Medulla oblongata (tissue), 1 donor: ENCODE measurements around the gene SLC26A2.

ENCODE experiments used
- DNase-seq: peaks from one replicate; pipeline ENCODE4 v3.0.0-alpha.2; 2015; ENCODE audit errors: extremely low spot score

The SLC26A2 gene

GRCh38 chr5:150035139-150035895 is 74.8 kb downstream of the SLC26A2 start:
- peak; percentile 21 for DNase-seq

GRCh38 chr5:150036513-150036912 is 76.0 kb downstream of the SLC26A2 start:
- no peak for DNase-seq
